ENCODE results near the gene TRPM3.

TRPM3 gene

DNA sequence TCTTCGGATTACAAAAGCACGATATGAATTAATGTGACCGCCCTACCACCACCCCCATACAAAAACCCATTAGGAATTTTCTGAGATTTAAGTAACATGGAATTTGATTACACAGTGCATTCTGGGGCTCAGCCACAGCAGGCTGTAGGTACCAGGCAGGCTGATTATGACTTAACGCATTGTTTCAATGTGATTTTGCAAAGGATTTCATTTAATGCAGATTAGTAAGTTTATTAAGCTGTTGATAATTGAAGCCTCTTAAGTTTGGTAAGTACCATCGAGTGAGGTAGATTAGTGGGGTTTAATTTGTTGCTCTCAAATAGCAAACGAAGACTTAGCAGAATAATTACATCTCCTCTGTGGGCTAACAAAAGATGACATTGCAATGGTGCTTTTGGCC, 240.1 kb downstream of the TRPM3 start:
- H3K27ac ChIP-seq, result no peak overlapping the region
- DNase-seq (ENCODE audit: low spot score), result no peak
- TF ChIP-seq, protein P1, sequence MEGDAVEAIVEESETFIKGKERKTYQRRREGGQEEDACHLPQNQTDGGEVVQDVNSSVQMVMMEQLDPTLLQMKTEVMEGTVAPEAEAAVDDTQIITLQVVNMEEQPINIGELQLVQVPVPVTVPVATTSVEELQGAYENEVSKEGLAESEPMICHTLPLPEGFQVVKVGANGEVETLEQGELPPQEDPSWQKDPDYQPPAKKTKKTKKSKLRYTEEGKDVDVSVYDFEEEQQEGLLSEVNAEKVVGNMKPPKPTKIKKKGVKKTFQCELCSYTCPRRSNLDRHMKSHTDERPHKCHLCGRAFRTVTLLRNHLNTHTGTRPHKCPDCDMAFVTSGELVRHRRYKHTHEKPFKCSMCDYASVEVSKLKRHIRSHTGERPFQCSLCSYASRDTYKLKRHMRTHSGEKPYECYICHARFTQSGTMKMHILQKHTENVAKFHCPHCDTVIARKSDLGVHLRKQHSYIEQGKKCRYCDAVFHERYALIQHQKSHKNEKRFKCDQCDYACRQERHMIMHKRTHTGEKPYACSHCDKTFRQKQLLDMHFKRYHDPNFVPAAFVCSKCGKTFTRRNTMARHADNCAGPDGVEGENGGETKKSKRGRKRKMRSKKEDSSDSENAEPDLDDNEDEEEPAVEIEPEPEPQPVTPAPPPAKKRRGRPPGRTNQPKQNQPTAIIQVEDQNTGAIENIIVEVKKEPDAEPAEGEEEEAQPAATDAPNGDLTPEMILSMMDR (IDR thresholded peaks at IDR 0.05), result no peak
- H3K4me3 ChIP-seq, result no peak overlapping the region

- H3K27ac ChIP-seq, result no peak overlapping the region
- TF ChIP-seq, protein P1 (IDR thresholded peaks at IDR 0.05), result no peak
Observed at GRCh38 chr9:70880535-70880934, 240.9 kb downstream of the TRPM3 start.

GRCh38 chr9:70878576-70878975, 242.8 kb downstream of the TRPM3 start:
- no peak for DNase-seq (ENCODE audit: low spot score)
- no peak overlapping the region for H3K27ac ChIP-seq
- no peak overlapping the region for H3K4me3 ChIP-seq
- TF ChIP-seq, protein P1 (IDR thresholded peaks at IDR 0.05), result no peak

More at GRCh38 chr9:70880535-70880934, 240.9 kb downstream of the TRPM3 start:
- no peak overlapping the region for H3K4me3 ChIP-seq
- no peak for DNase-seq (ENCODE audit: low spot score)

GRCh38 chr9:70874451-70874850, 247.0 kb downstream of the TRPM3 start:
- no peak for DNase-seq (ENCODE audit: low spot score)
- H3K4me3 ChIP-seq, result no peak overlapping the region
- TF ChIP-seq, protein P1 (IDR thresholded peaks at IDR 0.05), result no peak
- H3K27ac ChIP-seq, result no peak overlapping the region

DNA sequence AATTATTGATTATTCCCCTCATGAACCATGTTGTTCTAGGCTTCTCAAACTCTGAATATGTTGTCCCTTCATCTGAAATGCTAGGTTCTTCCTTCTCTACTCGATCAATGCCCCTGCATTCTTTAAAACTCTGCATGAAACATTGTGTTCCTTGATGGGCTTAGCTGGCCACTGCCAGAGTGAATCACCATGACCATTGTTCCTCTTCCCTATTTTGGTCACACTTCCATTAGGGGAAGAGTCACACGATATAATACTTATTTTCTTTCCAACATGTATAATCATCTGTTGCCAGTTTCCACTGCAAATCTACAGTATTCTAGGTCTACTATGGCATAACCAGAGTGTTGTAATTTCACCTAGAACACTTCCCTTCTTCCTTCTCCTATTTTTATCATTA, 247.9 kb downstream of the TRPM3 start:
- TF ChIP-seq, protein P1 (IDR thresholded peaks at IDR 0.05), result no peak
- H3K27ac ChIP-seq, result no peak overlapping the region
- H3K4me3 ChIP-seq, result no peak overlapping the region
- no peak for DNase-seq (ENCODE audit: low spot score)

DNA sequence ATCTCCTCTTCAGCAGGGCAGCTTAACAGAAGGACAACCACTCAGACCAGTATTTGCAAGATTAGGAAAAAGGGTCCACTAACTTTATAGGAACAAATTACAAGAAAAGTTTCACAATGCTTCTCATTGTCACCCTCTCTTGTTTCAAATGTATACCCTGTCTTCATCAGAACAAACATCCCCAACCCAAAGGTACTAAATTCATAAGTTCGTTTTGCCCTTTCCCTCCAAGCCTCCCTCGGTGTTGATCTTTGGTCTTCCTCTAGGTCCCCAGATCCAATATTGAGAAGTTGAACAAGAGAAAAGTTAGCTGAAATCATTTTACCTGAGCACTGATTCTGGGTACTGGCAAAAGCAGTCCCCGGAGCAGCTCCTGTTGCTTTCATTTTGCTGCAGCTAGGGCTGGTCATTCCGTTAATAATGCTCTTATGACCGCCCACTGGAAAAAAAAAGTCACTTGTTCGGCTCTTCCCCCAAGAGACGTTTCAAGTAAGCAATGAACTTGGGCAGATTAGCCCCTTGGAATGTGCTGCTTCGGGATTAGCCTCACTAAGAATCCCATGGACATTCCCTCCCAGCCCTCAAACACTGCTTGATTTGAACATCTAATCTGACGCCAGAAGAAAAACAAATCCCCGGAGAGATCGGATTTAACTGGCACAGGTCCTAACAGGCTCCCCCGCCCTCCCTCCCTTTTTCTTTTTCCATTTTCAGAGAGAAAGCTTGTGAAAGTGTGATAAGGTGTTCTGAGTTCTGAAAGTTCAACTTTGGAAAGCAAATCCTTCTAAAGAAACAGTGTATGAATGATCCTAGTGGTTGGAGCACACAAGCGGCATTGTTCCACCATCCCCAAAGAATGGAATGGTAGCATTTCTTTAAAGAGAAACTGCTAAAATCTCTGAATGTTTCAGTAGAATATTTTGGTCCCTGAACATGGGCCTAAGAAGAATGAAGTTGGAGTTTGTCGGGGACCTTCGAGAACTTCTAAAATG, 252.5 kb downstream of the TRPM3 start:
- H3K4me3 ChIP-seq, result peak overlapping the region; percentile 74
- TF ChIP-seq, protein P1 (IDR thresholded peaks at IDR 0.05), result no peak
- H3K27ac ChIP-seq, result peak overlapping the region; percentile 62 to 70
- DNase-seq (ENCODE audit: low spot score), result peak; percentile 74

DNA sequence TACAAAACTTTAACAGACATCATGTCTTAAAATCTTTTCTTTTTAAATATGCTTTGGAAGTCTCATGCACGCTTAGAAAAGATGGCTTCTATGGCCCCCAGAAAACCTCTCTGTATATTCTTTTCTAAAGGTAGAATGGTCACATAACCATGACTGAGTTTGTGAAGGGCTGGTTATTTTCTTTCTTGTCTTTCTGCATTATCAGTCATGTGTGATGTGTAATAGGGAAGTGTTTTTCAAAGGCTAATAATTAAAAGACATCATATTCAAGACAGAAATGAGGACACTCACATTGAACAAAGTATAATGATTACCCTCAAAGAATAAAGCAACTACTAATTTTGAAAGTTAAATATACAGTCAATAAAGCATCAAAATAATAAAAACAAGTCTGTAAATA, 253.4 kb downstream of the TRPM3 start:
- no peak overlapping the region for H3K27ac ChIP-seq
- peak overlapping the region; percentile 74 for H3K4me3 ChIP-seq
- DNase-seq (ENCODE audit: low spot score), result no peak
- TF ChIP-seq, protein P1 (IDR thresholded peaks at IDR 0.05), result no peak

All from coronary artery (tissue), 2 donors.